GM21515 (cell line): Measurements from ENCODE around the gene APOA1.
A peak's percentile ranks its signal among the peaks of the same experiment; 100 is the strongest.

Source experiments
- ATAC-seq: cut with Tn5 transposase; IDR thresholded peaks from one replicate; pipeline ENCODE4 v1.9.1; 2021; ENCODE audit not compliant: unreplicated experiment

The APOA1 gene

GRCh38 chr11:116859175-116859574, 21.8 kb upstream of the APOA1 start:
- ATAC-seq, result no peak

DNA sequence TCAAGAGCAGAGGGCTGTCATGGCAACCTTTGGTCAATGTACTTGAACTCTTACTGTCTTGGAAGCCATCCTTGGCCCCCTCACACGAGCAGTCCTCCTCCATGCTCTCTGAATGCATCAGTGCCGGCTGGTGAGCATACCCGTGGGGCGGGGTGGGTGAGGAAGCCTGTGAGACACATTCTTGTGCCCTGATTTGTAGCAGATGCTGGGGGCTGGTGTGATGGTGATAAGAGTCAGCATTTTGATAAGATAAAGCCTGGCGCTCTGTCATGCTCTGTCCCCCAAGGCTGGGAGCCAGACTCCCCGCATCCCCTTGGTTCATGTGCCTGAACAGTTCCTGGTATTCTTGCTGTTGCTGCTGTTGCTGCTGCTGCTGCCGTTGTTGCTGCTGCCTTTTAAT, 20.5 kb upstream of the APOA1 start:
- no peak for ATAC-seq

DNA sequence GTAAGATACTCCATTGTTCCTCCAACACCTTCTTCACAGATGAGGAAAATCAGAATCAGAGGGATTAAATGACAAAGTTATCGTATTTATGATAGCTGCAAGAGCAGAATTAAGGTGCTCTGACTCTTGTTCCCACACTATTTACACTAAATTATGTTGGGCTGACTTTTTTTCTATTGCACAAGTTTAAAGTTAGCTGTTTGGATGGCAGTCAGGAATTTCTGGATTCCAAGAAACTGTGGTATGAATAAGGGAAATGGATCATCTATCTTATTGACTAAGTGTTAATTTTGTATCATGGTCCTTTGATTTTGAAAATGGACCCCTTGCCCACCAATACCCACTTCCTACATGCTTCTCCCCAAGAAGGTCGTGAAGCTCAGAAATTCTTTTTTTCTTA, 19.9 kb upstream of the APOA1 start:
- no peak for ATAC-seq

GRCh38 chr11:116856423-116856822, 19.0 kb upstream of the APOA1 start:
- ATAC-seq, result no peak

GRCh38 chr11:116855413-116855812, 18.0 kb upstream of the APOA1 start:
- no peak for ATAC-seq

GRCh38 chr11:116853461-116854073, 16.1 kb upstream of the APOA1 start:
- peak; percentile 94 for ATAC-seq

DNA sequence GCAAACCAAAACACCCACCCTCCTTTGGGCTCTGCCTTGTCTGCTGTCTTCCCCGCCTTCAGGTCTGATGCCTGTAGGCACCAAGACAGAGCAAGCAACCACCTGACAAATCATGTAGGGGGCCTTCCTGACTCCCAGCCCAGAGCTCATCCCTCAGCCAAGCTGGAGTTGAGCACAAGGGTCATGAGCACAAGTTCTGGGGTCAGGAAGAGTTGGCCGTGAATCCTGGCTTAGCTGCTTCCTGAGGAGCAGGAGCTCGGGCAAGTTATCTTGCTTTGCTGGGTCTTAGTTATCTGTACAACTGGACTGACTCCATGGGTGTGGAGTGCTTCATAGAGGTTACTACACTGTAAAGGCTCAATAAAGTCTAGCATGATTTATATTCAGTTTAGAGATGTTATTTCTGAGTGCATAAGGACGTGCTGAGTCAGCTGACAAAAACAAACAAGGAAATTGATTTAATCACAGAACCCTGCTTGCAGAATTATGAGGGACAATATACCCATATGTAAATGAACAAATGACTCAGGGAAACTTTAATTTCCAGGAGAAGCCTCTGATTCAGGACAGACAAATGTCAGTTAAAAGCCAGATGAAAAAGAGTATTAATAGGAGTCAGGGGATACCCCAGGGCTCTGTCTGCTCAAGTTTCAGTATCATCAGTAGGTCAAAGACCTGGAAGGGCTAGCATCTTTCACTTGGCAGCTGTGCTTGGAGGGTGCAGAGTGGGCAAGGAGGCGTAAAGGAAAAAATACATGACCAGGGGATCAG, 15.0 kb upstream of the APOA1 start:
- ATAC-seq, result no peak

DNA sequence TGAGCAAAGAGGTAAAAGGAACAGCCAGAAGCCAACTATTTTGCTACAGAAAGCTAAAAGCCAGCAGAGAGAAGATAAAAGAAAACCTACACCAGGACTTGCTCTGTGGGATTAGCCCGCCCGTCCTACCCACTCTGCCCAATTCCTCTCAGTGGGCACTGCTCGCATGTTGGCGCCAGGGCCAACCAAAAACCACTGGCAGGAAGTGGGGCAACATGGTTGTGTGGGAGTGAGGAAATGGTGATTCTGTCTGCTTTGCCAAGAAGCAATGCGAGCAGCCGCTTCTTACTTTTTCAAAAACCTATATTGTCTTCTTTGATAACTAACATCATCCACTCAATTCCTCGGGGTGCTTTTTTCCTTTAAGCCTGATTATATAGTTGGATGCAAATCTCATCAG, 14.2 kb upstream of the APOA1 start:
- ATAC-seq, result no peak

DNA sequence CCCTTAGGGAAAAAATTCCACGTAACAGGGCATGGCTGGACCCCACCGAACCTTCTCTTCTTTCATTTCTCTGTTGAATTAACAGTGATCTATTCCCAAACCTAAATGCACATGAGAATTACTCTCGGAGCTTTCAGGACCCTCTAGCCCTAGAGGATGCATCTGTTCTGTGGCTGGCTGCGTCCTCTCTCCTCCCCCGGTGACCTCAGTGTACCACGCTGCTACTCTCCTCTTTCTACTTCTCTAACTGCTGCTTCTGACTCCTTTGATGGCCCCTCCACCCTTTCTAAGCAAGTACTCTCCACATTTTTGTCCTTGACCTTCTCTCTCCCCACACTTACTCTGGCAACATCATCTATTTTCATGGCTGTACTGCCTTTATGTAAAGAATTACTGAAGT, 12.1 kb upstream of the APOA1 start:
- no peak for ATAC-seq

GRCh38 chr11:116849060-116849459, 11.6 kb upstream of the APOA1 start:
- no peak for ATAC-seq

DNA sequence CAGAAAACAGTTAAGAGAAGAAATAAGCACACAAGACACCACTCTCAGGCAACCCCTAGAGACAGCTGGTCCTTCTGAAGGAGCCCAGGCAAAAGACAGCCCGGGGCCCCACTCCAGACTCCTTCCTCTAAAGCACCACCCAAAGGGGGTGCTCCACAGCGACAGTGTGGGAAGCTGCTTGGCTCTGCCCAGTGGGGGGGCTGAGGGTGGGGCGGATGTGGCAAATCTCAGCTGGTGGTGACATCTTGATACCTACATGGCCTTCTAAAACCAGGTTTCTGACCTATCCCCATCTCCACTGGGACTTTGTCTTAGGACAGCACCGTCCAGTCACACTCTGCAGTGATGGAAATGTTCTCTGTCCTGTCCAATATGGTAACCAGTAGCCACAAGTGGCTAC, 10.2 kb upstream of the APOA1 start:
- no peak for ATAC-seq

DNA sequence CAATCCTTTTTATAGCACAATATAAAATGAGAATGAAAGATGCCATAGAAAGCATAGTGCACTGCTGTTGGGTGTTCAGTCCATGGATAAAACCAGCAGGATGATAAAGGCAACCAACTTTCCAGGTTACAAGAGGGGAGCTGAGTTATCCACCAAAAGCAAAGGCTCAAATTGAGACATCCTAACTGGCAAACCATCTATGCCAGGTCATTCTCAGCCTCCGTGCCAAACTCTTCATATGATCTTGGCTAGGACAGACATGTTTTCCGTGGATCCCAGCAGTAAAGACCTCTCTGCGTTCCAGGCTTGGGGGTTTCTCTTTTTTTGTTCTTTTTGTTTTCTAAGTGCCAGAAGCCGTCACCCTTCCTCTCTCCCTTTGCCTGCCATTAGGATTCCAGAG, 7.3 kb upstream of the APOA1 start:
- no peak for ATAC-seq

GRCh38 chr11:116843661-116844060, 6.2 kb upstream of the APOA1 start:
- ATAC-seq, result no peak

GRCh38 chr11:116842909-116843308, 5.5 kb upstream of the APOA1 start:
- no peak for ATAC-seq

DNA sequence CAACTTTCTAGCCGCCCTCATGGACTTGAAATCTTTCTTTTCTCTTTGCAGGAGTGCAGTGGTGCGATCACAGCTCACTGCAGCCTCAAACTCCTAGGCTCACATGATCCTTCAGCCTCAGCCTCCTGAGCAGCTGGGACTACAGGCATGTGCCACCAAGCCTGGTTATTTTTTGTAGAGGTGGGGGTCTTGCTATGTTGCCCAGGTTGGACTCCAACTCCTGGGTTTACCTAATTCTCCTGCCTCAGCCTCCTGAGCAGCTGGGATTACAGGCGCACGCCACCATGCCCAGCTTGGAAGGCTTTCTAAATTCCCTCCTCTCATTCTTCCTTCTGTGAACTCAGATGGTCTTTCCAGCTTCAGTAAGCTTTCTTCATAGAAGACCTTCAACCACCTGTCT, 4.7 kb upstream of the APOA1 start:
- ATAC-seq, result no peak

GRCh38 chr11:116840746-116841296, 3.4 kb upstream of the APOA1 start:
- no peak for ATAC-seq

GRCh38 chr11:116840224-116840745, 2.9 kb upstream of the APOA1 start:
- ATAC-seq, result no peak

- no peak for ATAC-seq
Observed at GRCh38 chr11:116838321-116839084, 1.1 kb upstream of the APOA1 start.

DNA sequence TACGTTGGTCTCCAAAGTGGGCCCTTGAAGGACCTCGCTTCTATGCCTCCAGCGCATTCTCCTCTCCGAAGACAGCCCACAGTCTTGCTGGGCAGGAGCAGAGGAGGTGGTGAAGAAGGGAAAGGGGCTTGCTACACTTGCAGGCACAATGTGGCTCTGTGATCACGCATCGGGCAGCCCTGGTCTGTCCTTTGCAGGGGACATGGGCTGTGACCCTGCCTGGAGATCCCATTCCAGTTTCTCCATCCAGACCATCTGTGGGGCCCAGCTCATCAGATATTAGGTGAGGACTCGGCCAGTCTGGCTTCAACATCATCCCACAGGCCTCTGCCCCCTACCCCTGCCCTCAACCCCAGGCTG, 810 bp downstream of the APOA1 start:
- no peak for ATAC-seq

DNA sequence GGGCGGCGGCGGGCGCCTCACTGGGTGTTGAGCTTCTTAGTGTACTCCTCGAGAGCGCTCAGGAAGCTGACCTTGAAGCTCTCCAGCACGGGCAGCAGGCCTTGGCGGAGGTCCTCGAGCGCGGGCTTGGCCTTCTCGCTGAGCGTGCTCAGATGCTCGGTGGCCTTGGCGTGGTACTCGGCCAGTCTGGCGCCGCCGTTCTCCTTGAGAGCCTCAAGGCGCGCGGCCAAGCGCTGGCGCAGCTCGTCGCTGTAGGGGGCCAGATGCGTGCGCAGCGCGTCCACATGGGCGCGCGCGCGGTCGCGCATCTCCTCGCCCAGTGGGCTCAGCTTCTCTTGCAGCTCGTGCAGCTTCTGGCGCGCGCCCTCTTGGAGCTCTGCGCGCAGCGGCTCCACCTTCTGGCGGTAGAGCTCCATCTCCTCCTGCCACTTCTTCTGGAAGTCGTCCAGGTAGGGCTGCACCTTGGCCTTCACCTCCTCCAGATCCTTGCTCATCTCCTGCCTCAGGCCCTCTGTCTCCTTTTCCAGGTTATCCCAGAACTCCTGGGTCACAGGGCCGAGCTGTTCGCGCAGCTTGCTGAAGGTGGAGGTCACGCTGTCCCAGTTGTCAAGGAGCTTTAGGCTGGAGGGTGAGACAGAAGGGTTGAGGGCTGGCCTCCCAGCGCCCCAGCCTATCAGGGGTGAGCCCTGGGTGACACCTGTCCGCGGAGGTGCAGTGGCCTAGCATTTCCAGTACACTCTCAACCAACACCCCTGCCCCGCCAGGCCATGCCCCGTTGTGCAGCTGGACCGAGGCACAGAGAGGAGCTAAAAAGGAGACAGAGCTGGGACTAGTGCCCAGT, 1.4 kb downstream of the APOA1 start:
- peak; percentile 84 for ATAC-seq
